Ureter (tissue), 1 donor: Measurements from ENCODE around the gene PCDH19. TPM values are rescaled to one million over a fixed set of nuclear protein-coding genes. Genes with fewer than 3 reads are reported as not detected.
"Not testable (repeated sequence)": the region's sequence is repeated elsewhere in the genome, so short reads cannot be mapped to it uniquely, and the experiment has no call there.

Experiments
- DNase-seq: peaks from one replicate; pipeline ENCODE4 v3.0.0-alpha.2; 2020; ENCODE audit warnings: low spot score
- total RNA-seq: library from RNA; stranded (reverse); gene quantifications from one replicate; pipeline ENCODE4 v1.2.4, GENCODE V29; 2023
- donor health status: DM: yes; HTN: yes; CAD: no.

PCDH19 gene
- 2.8 TPM for total RNA-seq

GRCh38 chrX:100409610-100410590, at the start of gene PCDH19:
Gene PCDH19, minus strand, starts transcription at chrX:100410273. Its CDS starts 1,676 bp downstream, at chrX:100408597.
- peak; percentile 51 for DNase-seq

- DNase-seq = peak; percentile 55
Measured at GRCh38 chrX:100449696-100450608, 39.9 kb upstream of the PCDH19 start.

GRCh38 chrX:100447655-100448397, 37.8 kb upstream of the PCDH19 start:
- peak; percentile 45 for DNase-seq

GRCh38 chrX:100445593-100445992, 35.5 kb upstream of the PCDH19 start:
- DNase-seq = no peak

GRCh38 chrX:100441321-100441720, 31.2 kb upstream of the PCDH19 start:
- DNase-seq = not testable (repeated sequence)

GRCh38 chrX:100440006-100440405, 29.9 kb upstream of the PCDH19 start:
- DNase-seq = no peak

- no peak for DNase-seq
Measured at GRCh38 chrX:100435726-100436125, 25.7 kb upstream of the PCDH19 start.

GRCh38 chrX:100424012-100424411, 13.9 kb upstream of the PCDH19 start:
- no peak for DNase-seq

GRCh38 chrX:100418556-100418955, 8.5 kb upstream of the PCDH19 start:
- DNase-seq = no peak

GRCh38 chrX:100417681-100418080, 7.6 kb upstream of the PCDH19 start:
- DNase-seq = no peak

- no peak for DNase-seq
Measured at GRCh38 chrX:100413229-100413628, 3.2 kb upstream of the PCDH19 start.

- no peak for DNase-seq
Measured at GRCh38 chrX:100411802-100412715, 2.0 kb upstream of the PCDH19 start.

GRCh38 chrX:100410901-100411801, 1.1 kb upstream of the PCDH19 start:
- no peak for DNase-seq

- DNase-seq = no peak
Measured at GRCh38 chrX:100408713-100409609, 1.1 kb downstream of the PCDH19 start.

- no peak for DNase-seq
Measured at GRCh38 chrX:100407784-100408712, 2.0 kb downstream of the PCDH19 start.

- DNase-seq = no peak
Measured at GRCh38 chrX:100407147-100407783, 2.8 kb downstream of the PCDH19 start.

- no peak for DNase-seq
Measured at GRCh38 chrX:100405424-100405823, 4.6 kb downstream of the PCDH19 start.
